Measurements from ENCODE around the gene TMEM59L. TPM values are rescaled to one million over a fixed set of nuclear protein-coding genes. Genes with fewer than 3 reads are reported as not detected.

The TMEM59L gene
- total and polyA plus RNA-seq, 9 of the 15 experiments (the other 6 are each of a cell fraction or from before 2014, with no cell fraction given), result 0.37 TPM; not detected in 8

GRCh38 chr19:18604820-18605159, 7.9 kb upstream of the TMEM59L start:
- no peak overlapping the region for H3K4me2 ChIP-seq (ENCODE audit: insufficient read depth, low read length)
- BruUV-seq (replicated peaks), result no TSS peak
- intact Hi-C loops (cut with micrococcal nuclease), result no loop called here
- in situ Hi-C loops (cut with MboI), result no loop called here
- H3K27me3 ChIP-seq (ENCODE audit: control insufficient read depth in 2 of 2, insufficient read depth in 2 of 2, low read length in 2 of 2), result peaks cover 23 to 49% of the 10 kb centered on the region in 2 experiments
- H3K9me1 ChIP-seq (ENCODE audit: control insufficient read depth, insufficient read depth, low read length), result no peaks in the 10 kb centered on the region
- POLR2A ChIA-PET, result no interaction called here
- no peak overlapping the region for H3K27ac ChIP-seq (ENCODE audit: extremely low read depth, low read depth, low read length)
- ATAC-seq (no peak), DNase-seq (ENCODE audit: extremely low read depth in 1 of 4, low spot score in 3 of 4) (no peak), FAIRE-seq (no peak)
- CTCF ChIA-PET (ENCODE audit: low intra/inter-chr PET ratio), result no interaction called here
- H3K4me1 ChIP-seq (replicated peaks in 1 of 2; ENCODE audit: control insufficient read depth in 2 of 2, insufficient read depth in 2 of 2, low read length in 2 of 2), result peaks cover 0 to 43% of the 10 kb centered on the region in 2 experiments; a peak in 2 of 5 replicates
- no peaks in the 10 kb centered on the region for H3K79me2 ChIP-seq (ENCODE audit: control insufficient read depth, insufficient read depth, low read length)
- TF ChIP-seq POLR3G (IDR thresholded peaks at IDR 0.05; ENCODE audit: extremely low read depth, insufficient read length, insufficient replicate concordance) (no peak), YBX1 (IDR thresholded peaks at IDR 0.05) (no peak), BRF1 (IDR thresholded peaks at IDR 0.05; ENCODE audit: borderline replicate concordance, extremely low read depth, insufficient read length) (no peak), SRSF9 (IDR thresholded peaks at IDR 0.05; ENCODE audit: borderline replicate concordance, low read depth, low read length) (no peak), ZNF232 (CRISPR knock-in tag; IDR thresholded peaks at IDR 0.05) (no peak), SAFB (IDR thresholded peaks at IDR 0.05; ENCODE audit: borderline replicate concordance, low read depth, low read length) (no peak), EP300 (IDR thresholded peaks at IDR 0.05; ENCODE audit: low read length) (no peak), SP1 (CRISPR knock-in tag; IDR thresholded peaks at IDR 0.05) (no peak), KDM2B (CRISPR knock-in tag; IDR thresholded peaks at IDR 0.05) (no peak), SMAD2 (IDR thresholded peaks at IDR 0.05; ENCODE audit: low read depth, low read length) (no peak), ZBTB8A (IDR thresholded peaks at IDR 0.05; ENCODE audit: partially characterized antibody) (no peak), KDM1A (IDR thresholded peaks at IDR 0.05) (no peak)
- TF ChIP-seq, protein P1, sequence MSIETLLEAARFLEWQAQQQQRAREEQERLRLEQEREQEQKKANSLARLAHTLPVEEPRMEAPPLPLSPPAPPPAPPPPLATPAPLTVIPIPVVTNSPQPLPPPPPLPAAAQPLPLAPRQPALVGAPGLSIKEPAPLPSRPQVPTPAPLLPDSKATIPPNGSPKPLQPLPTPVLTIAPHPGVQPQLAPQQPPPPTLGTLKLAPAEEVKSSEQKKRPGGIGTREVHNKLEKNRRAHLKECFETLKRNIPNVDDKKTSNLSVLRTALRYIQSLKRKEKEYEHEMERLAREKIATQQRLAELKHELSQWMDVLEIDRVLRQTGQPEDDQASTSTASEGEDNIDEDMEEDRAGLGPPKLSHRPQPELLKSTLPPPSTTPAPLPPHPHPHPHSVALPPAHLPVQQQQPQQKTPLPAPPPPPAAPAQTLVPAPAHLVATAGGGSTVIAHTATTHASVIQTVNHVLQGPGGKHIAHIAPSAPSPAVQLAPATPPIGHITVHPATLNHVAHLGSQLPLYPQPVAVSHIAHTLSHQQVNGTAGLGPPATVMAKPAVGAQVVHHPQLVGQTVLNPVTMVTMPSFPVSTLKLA (conservative IDR thresholded peaks at IDR 0.05), result no peak
- TF ChIP-seq, protein P2, sequence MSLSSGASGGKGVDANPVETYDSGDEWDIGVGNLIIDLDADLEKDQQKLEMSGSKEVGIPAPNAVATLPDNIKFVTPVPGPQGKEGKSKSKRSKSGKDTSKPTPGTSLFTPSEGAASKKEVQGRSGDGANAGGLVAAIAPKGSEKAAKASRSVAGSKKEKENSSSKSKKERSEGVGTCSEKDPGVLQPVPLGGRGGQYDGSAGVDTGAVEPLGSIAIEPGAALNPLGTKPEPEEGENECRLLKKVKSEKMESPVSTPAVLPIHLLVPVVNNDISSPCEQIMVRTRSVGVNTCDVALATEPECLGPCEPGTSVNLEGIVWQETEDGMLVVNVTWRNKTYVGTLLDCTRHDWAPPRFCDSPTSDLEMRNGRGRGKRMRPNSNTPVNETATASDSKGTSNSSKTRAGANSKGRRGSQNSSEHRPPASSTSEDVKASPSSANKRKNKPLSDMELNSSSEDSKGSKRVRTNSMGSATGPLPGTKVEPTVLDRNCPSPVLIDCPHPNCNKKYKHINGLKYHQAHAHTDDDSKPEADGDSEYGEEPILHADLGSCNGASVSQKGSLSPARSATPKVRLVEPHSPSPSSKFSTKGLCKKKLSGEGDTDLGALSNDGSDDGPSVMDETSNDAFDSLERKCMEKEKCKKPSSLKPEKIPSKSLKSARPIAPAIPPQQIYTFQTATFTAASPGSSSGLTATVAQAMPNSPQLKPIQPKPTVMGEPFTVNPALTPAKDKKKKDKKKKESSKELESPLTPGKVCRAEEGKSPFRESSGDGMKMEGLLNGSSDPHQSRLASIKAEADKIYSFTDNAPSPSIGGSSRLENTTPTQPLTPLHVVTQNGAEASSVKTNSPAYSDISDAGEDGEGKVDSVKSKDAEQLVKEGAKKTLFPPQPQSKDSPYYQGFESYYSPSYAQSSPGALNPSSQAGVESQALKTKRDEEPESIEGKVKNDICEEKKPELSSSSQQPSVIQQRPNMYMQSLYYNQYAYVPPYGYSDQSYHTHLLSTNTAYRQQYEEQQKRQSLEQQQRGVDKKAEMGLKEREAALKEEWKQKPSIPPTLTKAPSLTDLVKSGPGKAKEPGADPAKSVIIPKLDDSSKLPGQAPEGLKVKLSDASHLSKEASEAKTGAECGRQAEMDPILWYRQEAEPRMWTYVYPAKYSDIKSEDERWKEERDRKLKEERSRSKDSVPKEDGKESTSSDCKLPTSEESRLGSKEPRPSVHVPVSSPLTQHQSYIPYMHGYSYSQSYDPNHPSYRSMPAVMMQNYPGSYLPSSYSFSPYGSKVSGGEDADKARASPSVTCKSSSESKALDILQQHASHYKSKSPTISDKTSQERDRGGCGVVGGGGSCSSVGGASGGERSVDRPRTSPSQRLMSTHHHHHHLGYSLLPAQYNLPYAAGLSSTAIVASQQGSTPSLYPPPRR (CRISPR knock-in tag; IDR thresholded peaks at IDR 0.05; ENCODE audit: borderline replicate concordance), result no peak
- TF ChIP-seq, protein P3, sequence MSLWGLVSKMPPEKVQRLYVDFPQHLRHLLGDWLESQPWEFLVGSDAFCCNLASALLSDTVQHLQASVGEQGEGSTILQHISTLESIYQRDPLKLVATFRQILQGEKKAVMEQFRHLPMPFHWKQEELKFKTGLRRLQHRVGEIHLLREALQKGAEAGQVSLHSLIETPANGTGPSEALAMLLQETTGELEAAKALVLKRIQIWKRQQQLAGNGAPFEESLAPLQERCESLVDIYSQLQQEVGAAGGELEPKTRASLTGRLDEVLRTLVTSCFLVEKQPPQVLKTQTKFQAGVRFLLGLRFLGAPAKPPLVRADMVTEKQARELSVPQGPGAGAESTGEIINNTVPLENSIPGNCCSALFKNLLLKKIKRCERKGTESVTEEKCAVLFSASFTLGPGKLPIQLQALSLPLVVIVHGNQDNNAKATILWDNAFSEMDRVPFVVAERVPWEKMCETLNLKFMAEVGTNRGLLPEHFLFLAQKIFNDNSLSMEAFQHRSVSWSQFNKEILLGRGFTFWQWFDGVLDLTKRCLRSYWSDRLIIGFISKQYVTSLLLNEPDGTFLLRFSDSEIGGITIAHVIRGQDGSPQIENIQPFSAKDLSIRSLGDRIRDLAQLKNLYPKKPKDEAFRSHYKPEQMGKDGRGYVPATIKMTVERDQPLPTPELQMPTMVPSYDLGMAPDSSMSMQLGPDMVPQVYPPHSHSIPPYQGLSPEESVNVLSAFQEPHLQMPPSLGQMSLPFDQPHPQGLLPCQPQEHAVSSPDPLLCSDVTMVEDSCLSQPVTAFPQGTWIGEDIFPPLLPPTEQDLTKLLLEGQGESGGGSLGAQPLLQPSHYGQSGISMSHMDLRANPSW (CRISPR knock-in tag; IDR thresholded peaks at IDR 0.05), result no peak
- H3K36me3 ChIP-seq (ENCODE audit: control insufficient read depth, insufficient read depth, low read length), result no peaks in the 10 kb centered on the region
- H3K9ac ChIP-seq (ENCODE audit: insufficient read depth in 1 of 2, low read depth in 2 of 2, low read length in 2 of 2), result no peak overlapping the region
- 9% methylated on average over 9 of the region's 10 CpGs for WGBS (ENCODE audit: insufficient coverage, low coverage, missing lambda C conversion rate)
- peaks cover 22% of the 10 kb centered on the region for H4K20me1 ChIP-seq (replicated peaks; ENCODE audit: control insufficient read depth, insufficient read depth, low read length)
- H2AFZ ChIP-seq (ENCODE audit: low read depth, low read length), result no peak overlapping the region
- H3K9me3 ChIP-seq (replicated peaks; ENCODE audit: control insufficient read depth, insufficient read depth, low read depth, low read length), result no peaks in the 10 kb centered on the region
- H3K4me3 ChIP-seq, result no peak overlapping the region
